Activated naive CD4-positive, alpha-beta T cell treated with anti-CD3 and anti-CD28 coated beads, Interleukin-2, amount 10 ng/mL, durations not matched to agents 7 days and 5 days (primary cell): ENCODE data around the gene METTL26.

Source experiments
- CTCF ChIA-PET: fragments of 350-600 bp; sonication (Branson Sonifier 250); formaldehyde crosslinking; loops from one replicate; lab custom pipeline; 2021; ENCODE audit warnings: antibody characterized with exemption; lab: Charles Lee
- DNase-seq: peaks from one replicate; pipeline ENCODE4 v3.0.0-alpha.2; 2020
- H3K27ac Mint-ChIP-seq: one replicate; pipeline ENCODE4 v1.8.0; 2021; ENCODE audit warnings: mild to moderate bottlenecking, moderate library complexity, mixed read lengths
- H3K27me3 Mint-ChIP-seq: one replicate; pipeline ENCODE4 v1.8.0; 2021; ENCODE audit warnings: mild to moderate bottlenecking, mixed read lengths
- H3K36me3 Mint-ChIP-seq: one replicate; pipeline ENCODE4 v1.8.0; 2021; ENCODE audit warnings: mixed read lengths
- H3K4me1 Mint-ChIP-seq: one replicate; pipeline ENCODE4 v1.8.0; 2021; ENCODE audit warnings: mixed read lengths
- H3K4me3 Mint-ChIP-seq: one replicate; pipeline ENCODE4 v1.8.0; 2021; ENCODE audit warnings: mild to moderate bottlenecking, moderate library complexity, mixed read lengths
- H3K9me3 Mint-ChIP-seq: one replicate; pipeline ENCODE4 v1.8.0; 2021; ENCODE audit warnings: mixed read lengths

METTL26 gene

GRCh38 chr16:669666-670065 is 33.6 kb upstream of the METTL26 start:
- CTCF ChIA-PET = no interaction called here
- H3K27ac Mint-ChIP-seq = no peak overlapping the region

GRCh38 chr16:668519-669171 is 32.5 kb upstream of the METTL26 start:
- H3K36me3 Mint-ChIP-seq = peaks cover 7% of the 10 kb centered on the region
- peak; percentile 47 for DNase-seq
- peak overlapping the region; percentile 79 for H3K4me3 Mint-ChIP-seq
- H3K9me3 Mint-ChIP-seq = no peaks in the 10 kb centered on the region
- H3K27ac Mint-ChIP-seq = peak overlapping the region; percentile 78
- H3K4me1 Mint-ChIP-seq = peaks cover 13% of the 10 kb centered on the region
- no peaks in the 10 kb centered on the region for H3K27me3 Mint-ChIP-seq
- CTCF ChIA-PET = interaction anchor here (1.4 kb wide), 2 partner anchors 13 to 19 kb away, joined by 5 to 6 read pairs; no protein-coding TSS in a partner anchor

More at GRCh38 chr16:669666-670065, 33.6 kb upstream of the METTL26 start:
- no peaks in the 10 kb centered on the region for H3K9me3 Mint-ChIP-seq
- H3K4me1 Mint-ChIP-seq = peaks cover 13% of the 10 kb centered on the region
- H3K36me3 Mint-ChIP-seq = peaks cover 7% of the 10 kb centered on the region
- H3K27me3 Mint-ChIP-seq = peaks cover under 1% of the 10 kb centered on the region
- peak overlapping the region; percentile 61 for H3K4me3 Mint-ChIP-seq
- no peak for DNase-seq

- Mint-ChIP-seq H3K36me3 (peaks cover 4% of the 10 kb centered on the region), H3K4me1 (peaks cover 13% of the 10 kb centered on the region), H3K27me3 (no peaks in the 10 kb centered on the region), H3K4me3 (peak within 1 kb of the TSS; percentile 79), H3K9me3 (no peaks in the 10 kb centered on the region), H3K27ac (peak within 1 kb of the TSS; percentile 84)
- CTCF ChIA-PET = interaction anchor here (1.2 to 1.4 kb wide), 3 partner anchors 13 to 74 kb away, joined by 4 to 6 read pairs (median 5); no protein-coding TSS in a partner anchor
- DNase-seq = peak; percentile 94
Measured at GRCh38 chr16:667780-668518, 31.8 kb upstream of the METTL26 start, which contains the start of gene RHOT2. Gene RHOT2, plus strand, starts transcription at chr16:668132. Its CDS starts 68 bp downstream, at chr16:668200.

GRCh38 chr16:667113-667779 is 31.1 kb upstream of the METTL26 start:
- CTCF ChIA-PET = interaction anchor here (1.2 to 1.4 kb wide), 3 partner anchors 14 to 75 kb away, joined by 4 to 6 read pairs (median 5); no protein-coding TSS in a partner anchor
- H3K27me3 Mint-ChIP-seq = no peaks in the 10 kb centered on the region
- no peak for DNase-seq
- no peaks in the 10 kb centered on the region for H3K9me3 Mint-ChIP-seq
- peak overlapping the region; percentile 84 for H3K27ac Mint-ChIP-seq
- peaks cover 13% of the 10 kb centered on the region for H3K4me1 Mint-ChIP-seq
- peak overlapping the region; percentile 79 for H3K4me3 Mint-ChIP-seq
- peaks cover 2% of the 10 kb centered on the region for H3K36me3 Mint-ChIP-seq

DNA sequence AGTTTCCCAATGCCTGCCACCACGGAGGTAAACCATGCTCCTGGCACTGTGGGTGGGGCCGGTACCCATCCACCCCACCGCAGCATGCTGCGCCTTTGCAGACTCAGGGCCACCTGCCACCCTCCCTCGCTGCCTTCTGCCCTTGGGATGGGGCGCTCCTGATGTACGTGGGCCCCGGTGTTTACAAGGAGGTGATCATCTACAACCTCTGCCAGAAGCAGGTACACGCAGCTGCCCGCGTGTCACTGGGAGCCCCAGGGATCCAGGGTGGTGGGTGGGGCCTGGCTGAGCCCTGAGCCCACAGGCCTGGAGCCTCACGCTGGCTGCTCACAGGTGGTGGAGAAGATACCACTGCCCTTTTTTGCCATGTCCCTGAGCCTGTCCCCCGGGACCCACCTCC is 30.5 kb upstream of the METTL26 start:
- Mint-ChIP-seq H3K4me3 (no peak overlapping the region), H3K4me1 (peaks cover 13% of the 10 kb centered on the region), H3K9me3 (no peaks in the 10 kb centered on the region), H3K27me3 (no peaks in the 10 kb centered on the region), H3K36me3 (peaks cover 2% of the 10 kb centered on the region), H3K27ac (no peak overlapping the region)
- no peak for DNase-seq
- CTCF ChIA-PET = no interaction called here

GRCh38 chr16:662597-662996 is 26.5 kb upstream of the METTL26 start:
- no peaks in the 10 kb centered on the region for H3K27me3 Mint-ChIP-seq
- H3K36me3 Mint-ChIP-seq = no peaks in the 10 kb centered on the region
- no peak overlapping the region for H3K27ac Mint-ChIP-seq
- H3K4me3 Mint-ChIP-seq = no peak overlapping the region
- no peak for DNase-seq
- CTCF ChIA-PET = no interaction called here
- H3K4me1 Mint-ChIP-seq = peaks cover 8% of the 10 kb centered on the region
- no peaks in the 10 kb centered on the region for H3K9me3 Mint-ChIP-seq

GRCh38 chr16:662095-662494 is 26.0 kb upstream of the METTL26 start:
- H3K4me3 Mint-ChIP-seq = no peak overlapping the region
- no peaks in the 10 kb centered on the region for H3K9me3 Mint-ChIP-seq
- DNase-seq = no peak
- H3K4me1 Mint-ChIP-seq = peaks cover 5% of the 10 kb centered on the region
- H3K36me3 Mint-ChIP-seq = no peaks in the 10 kb centered on the region
- CTCF ChIA-PET = no interaction called here
- H3K27me3 Mint-ChIP-seq = no peaks in the 10 kb centered on the region
- no peak overlapping the region for H3K27ac Mint-ChIP-seq

DNA sequence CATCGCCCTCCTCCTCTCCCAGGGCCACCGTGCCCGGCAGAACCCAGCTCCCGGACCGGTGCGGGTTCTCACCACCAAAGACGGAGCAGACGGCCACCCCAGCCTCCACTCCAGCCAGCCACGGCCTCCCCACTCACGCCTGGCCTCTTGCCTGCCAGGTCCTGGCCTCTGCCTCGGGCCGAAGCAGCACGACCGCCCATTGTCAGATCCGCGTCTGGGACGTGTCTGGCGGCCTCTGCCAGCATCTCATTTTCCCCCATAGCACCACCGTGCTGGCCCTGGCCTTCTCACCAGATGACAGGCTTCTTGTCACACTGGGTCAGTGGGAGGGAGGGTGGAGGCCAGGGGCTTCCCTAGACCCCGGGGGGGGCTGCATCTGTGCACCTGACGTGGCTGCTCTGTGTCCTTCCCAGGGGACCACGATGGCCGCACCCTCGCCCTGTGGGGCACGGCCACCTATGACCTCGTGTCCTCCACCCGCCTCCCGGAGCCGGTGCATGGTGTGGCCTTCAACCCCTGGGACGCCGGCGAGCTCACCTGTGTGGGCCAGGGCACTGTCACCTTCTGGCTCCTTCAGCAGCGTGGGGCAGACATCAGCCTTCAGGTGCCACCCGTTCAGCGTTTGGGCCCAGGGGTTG is 25.2 kb upstream of the METTL26 start:
- CTCF ChIA-PET = no interaction called here

GRCh38 chr16:660459-661183 is 24.5 kb upstream of the METTL26 start:
- Mint-ChIP-seq H3K4me1 (peaks cover 5% of the 10 kb centered on the region), H3K27me3 (no peaks in the 10 kb centered on the region), H3K4me3 (no peak overlapping the region), H3K36me3 (no peaks in the 10 kb centered on the region), H3K27ac (no peak overlapping the region), H3K9me3 (no peaks in the 10 kb centered on the region)
- peak; percentile 75 for DNase-seq
- CTCF ChIA-PET = no interaction called here

More for the DNA sequence above, 25.2 kb upstream of the METTL26 start:
- peak overlapping the region; percentile 11 for H3K27ac Mint-ChIP-seq
- H3K4me1 Mint-ChIP-seq = peaks cover 5% of the 10 kb centered on the region
- H3K27me3 Mint-ChIP-seq = no peaks in the 10 kb centered on the region
- no peak overlapping the region for H3K4me3 Mint-ChIP-seq
- no peaks in the 10 kb centered on the region for H3K36me3 Mint-ChIP-seq
- DNase-seq = no peak
- no peaks in the 10 kb centered on the region for H3K9me3 Mint-ChIP-seq

DNA sequence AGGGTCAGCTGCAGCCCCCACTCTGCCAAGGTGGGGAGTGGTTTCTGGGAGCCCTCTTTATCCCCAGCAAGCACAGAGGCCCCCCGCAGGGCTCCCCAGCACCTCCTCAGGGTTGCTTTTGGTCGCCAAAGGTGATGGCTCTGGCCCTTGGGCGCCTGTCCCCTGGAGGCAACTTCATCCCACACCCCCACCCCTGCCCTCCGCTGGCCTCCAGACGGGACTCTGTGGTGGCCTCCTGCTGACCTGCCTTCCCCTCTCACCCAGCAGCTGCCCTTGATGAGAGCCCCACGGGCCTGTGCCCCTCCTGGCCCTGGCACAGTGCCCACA is 24.0 kb upstream of the METTL26 start:
- no peaks in the 10 kb centered on the region for H3K27me3 Mint-ChIP-seq
- DNase-seq = no peak
- peaks cover 5% of the 10 kb centered on the region for H3K4me1 Mint-ChIP-seq
- CTCF ChIA-PET = no interaction called here
- no peaks in the 10 kb centered on the region for H3K9me3 Mint-ChIP-seq
- H3K4me3 Mint-ChIP-seq = no peak overlapping the region
- no peaks in the 10 kb centered on the region for H3K36me3 Mint-ChIP-seq
- no peak overlapping the region for H3K27ac Mint-ChIP-seq

DNA sequence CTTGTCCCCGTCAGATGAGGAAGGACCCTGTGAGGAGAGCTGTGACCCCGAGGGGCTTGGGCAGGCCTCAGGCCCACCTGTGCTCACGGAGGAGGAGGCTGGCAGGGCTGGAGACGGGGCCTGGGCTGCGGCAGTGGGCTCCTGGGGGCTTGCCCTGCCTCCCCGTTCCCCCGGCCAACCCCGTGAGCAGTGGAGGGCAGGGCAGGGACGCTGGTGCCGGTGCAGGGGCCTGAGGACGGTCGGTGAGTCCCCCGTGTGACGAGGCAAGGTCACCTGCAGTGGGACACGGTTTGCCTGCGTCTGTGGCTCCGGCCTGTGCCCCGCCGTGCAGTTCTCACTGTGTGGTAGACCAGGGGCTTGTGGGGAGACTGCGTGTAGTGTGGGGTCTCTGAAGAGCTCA is 23.5 kb upstream of the METTL26 start:
- CTCF ChIA-PET = interaction anchor here (1.2 kb wide), 1 partner anchor 9 kb away, joined by 4 read pairs; no protein-coding TSS in a partner anchor
- no peaks in the 10 kb centered on the region for H3K27me3 Mint-ChIP-seq
- H3K36me3 Mint-ChIP-seq = no peaks in the 10 kb centered on the region
- H3K4me1 Mint-ChIP-seq = peaks cover 5% of the 10 kb centered on the region
- H3K4me3 Mint-ChIP-seq = no peak overlapping the region
- no peak for DNase-seq
- no peaks in the 10 kb centered on the region for H3K9me3 Mint-ChIP-seq
- no peak overlapping the region for H3K27ac Mint-ChIP-seq

GRCh38 chr16:658679-659571 is 22.8 kb upstream of the METTL26 start:
- H3K36me3 Mint-ChIP-seq = no peaks in the 10 kb centered on the region
- no peaks in the 10 kb centered on the region for H3K9me3 Mint-ChIP-seq
- no peak overlapping the region for H3K4me3 Mint-ChIP-seq

DNA sequence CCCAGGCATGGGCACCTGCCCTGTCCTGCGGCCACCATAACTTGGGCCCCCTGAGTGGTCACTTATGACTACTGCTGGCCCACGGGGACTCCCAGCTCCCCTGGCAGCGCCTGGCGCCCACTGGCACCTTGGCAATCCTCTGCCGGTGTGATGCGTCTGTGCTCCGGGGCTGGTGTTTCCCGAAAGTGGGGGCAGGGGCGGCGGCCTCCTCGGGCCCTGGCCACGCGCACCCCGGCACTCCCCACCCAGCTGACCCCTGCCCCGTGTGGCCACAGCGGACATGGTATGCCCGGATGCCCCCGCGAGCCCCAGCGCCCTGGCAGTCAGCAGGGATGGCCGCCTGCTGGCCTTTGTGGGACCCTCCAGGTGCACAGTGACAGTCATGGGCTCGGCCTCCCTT is 21.4 kb upstream of the METTL26 start:
- Mint-ChIP-seq H3K36me3 (peaks cover 1% of the 10 kb centered on the region), H3K27me3 (no peaks in the 10 kb centered on the region)

More at GRCh38 chr16:658679-659571, 22.8 kb upstream of the METTL26 start:
- CTCF ChIA-PET = interaction anchor here (1.2 kb wide), 1 partner anchor 9 kb away, joined by 4 read pairs; no protein-coding TSS in a partner anchor
- no peak for DNase-seq
- H3K27me3 Mint-ChIP-seq = no peaks in the 10 kb centered on the region
- H3K4me1 Mint-ChIP-seq = peaks cover 5% of the 10 kb centered on the region
- H3K27ac Mint-ChIP-seq = no peak overlapping the region

More for the DNA sequence above, 21.4 kb upstream of the METTL26 start:
- H3K4me1 Mint-ChIP-seq = peaks cover 5% of the 10 kb centered on the region
- no peak for DNase-seq
- H3K27ac Mint-ChIP-seq = no peak overlapping the region
- no peak overlapping the region for H3K4me3 Mint-ChIP-seq
- CTCF ChIA-PET = no interaction called here
- H3K9me3 Mint-ChIP-seq = no peaks in the 10 kb centered on the region
